Body of pancreas (tissue), 4 donors: ENCODE data around the gene UBE2V1. TPM values are rescaled to one million over a fixed set of nuclear protein-coding genes. Genes with fewer than 3 reads are reported as not detected.

Source experiments
- ATAC-seq: fragments of 150-250 bp; one replicate; pipeline ENCODE4 v1.9.1; 2016
- DNase-seq, 4 donors: peaks; one replicate each; pipeline ENCODE4 v3.0.0-alpha.2; 2019
- H3K27ac ChIP-seq, 4 donors: fragments of 200-600 bp; sonication (generic); 1 replicate in 3 of 4; 2 replicates in 1 of 4; pipeline versions ENCODE4 v1.5.1 to v1.6.1; 2016 to 2019; ENCODE audit warnings: mild to moderate bottlenecking in 1 of 4, mixed read lengths in 1 of 4, moderate library complexity in 1 of 4
- H3K27me3 ChIP-seq, 2 donors: fragments of 200-600 bp; sonication (generic); one replicate each; pipeline ENCODE4 v1.6.0; 2016; ENCODE audit warnings: mild to moderate bottlenecking in 1 of 2
- H3K36me3 ChIP-seq, 2 donors: fragments of 200-600 bp; sonication (generic); replicated peaks in 1 of 2; 2 replicates each; pipeline ENCODE4 v1.5.1; 2016; ENCODE audit warnings: low read depth in 2 of 2; ENCODE audit not compliant: insufficient read depth in 1 of 2
- H3K4me1 ChIP-seq: fragments of 200-600 bp; sonication (generic); one replicate; pipeline ENCODE4 v1.6.0; 2016
- H3K4me3 ChIP-seq, 2 donors: fragments of 200-600 bp; sonication (generic); 1 replicate in 1 of 2; 2 replicates in 1 of 2; pipeline ENCODE4 v1.5.1; 2016 to 2019
- H3K9me3 ChIP-seq, 3 donors: fragments of 200-600 bp; sonication (generic); 1 replicate in 2 of 3; 2 replicates in 1 of 3; pipeline ENCODE4 v1.5.1; 2016
- POLR2A ChIP-seq, 3 donors: fragments of 450-650 bp; IDR thresholded peaks; one replicate each; pipeline ENCODE4 v1.6.1; 2016; ENCODE audit warnings: antibody characterized with exemption in 3 of 3, mild to moderate bottlenecking in 2 of 3
- WGBS, 2 donors: methylation state at CpG; one replicate each; pipeline ENCODE4 v1.1.5; 2017; 5-methylcytosine and 5-hydroxymethylcytosine counted together
- intact Hi-C: fragments of 100-400 bp; cut with DNase I; formaldehyde crosslinking; loops from one replicate; pipeline ENCODE4 v1.15.1; 2023
- total RNA-seq, 2 donors: library from RNA; depleted of rRNA; stranded (reverse); fragments of >200 nt; gene quantifications; one replicate each; pipeline ENCODE4 v1.1.0, GENCODE V29; 2016
- TF ChIP-seq, protein P1 (sequence below), 7 experiments: fragments of 450-650 bp in 4 of 7; fragments of 200-600 bp in 3 of 7; sonication (generic) in 3 of 7; IDR thresholded peaks; one replicate each; pipeline ENCODE4 v1.5.1; 2016 to 2019; ENCODE audit warnings: antibody characterized with exemption in 7 of 7

UBE2V1 gene
- total RNA-seq, 2 donors from 2014 or later, result 42.0 to 43.8 TPM

DNA sequence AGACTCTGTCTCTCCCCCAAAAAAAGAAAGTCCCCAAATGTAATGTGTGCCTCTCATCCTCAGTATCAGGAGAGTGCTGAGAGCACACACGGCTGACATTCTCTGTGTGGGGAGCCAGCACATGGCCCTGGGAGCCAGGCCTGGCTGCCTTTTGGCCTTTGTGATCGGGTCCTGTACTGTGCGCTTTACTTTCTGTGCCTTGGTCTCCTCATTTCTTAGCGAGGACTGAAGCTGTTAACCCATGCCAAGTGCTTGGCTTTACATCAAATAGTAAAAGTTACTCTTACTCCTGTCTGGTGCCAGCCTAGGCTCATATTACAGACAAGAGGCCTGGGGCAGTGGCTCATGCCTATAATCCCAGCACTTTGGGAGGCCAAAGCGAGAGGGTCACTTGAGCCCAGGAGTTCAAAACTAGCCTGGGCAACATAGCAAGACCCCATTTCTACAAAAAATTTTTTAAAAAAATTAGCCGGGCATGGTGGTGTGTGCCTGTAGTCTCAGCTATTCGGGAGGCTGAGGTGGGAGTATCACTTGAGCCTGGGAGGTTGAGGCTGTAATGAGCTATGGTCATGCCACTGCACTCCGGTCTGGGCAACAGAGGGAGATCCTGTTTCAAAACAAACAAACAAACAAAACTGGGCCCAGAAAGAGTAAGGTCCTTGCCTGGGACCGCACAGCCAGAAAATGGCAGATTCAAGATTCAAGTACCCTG lies 79.8 kb downstream of the UBE2V1 start:
- no peak for ATAC-seq
- H3K4me1 ChIP-seq, result no peaks in the 10 kb centered on the region
- TF ChIP-seq, protein P1, sequence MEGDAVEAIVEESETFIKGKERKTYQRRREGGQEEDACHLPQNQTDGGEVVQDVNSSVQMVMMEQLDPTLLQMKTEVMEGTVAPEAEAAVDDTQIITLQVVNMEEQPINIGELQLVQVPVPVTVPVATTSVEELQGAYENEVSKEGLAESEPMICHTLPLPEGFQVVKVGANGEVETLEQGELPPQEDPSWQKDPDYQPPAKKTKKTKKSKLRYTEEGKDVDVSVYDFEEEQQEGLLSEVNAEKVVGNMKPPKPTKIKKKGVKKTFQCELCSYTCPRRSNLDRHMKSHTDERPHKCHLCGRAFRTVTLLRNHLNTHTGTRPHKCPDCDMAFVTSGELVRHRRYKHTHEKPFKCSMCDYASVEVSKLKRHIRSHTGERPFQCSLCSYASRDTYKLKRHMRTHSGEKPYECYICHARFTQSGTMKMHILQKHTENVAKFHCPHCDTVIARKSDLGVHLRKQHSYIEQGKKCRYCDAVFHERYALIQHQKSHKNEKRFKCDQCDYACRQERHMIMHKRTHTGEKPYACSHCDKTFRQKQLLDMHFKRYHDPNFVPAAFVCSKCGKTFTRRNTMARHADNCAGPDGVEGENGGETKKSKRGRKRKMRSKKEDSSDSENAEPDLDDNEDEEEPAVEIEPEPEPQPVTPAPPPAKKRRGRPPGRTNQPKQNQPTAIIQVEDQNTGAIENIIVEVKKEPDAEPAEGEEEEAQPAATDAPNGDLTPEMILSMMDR (IDR thresholded peaks at IDR 0.05), result no peak
- TF ChIP-seq POLR2A (IDR thresholded peaks at IDR 0.05), result no peak
- no peaks in the 10 kb centered on the region for H3K9me3 ChIP-seq
- DNase-seq, result no peak
- no peaks in the 10 kb centered on the region for H3K36me3 ChIP-seq
- no peaks in the 10 kb centered on the region for H3K27me3 ChIP-seq
- H3K4me3 ChIP-seq, result no peak overlapping the region
- H3K27ac ChIP-seq, result peak overlapping the region in 1 of 4 donors; percentile 29
- intact Hi-C loops, result no loop called here
- 90 to 92% methylated on average over 9 of the region's 9 CpGs for WGBS, 2 donors

Other genes starting within 250 kb of the UBE2V1 start
- 1 to 10 TPM; 3.9 to 7.3 TPM for gene SPATA2, start 197.6 kb downstream of the UBE2V1 start, total RNA-seq
- 100 to 1,000 TPM in 1 of 2 donors, 10 to 100 TPM in 1; 82.0 to 181 TPM for gene RNF114, start 176.8 kb downstream of the UBE2V1 start, total RNA-seq
- gene SNAI1, start 130.2 kb downstream of the UBE2V1 start, total RNA-seq, result 1 to 10 TPM in 1 of 2 donors, under 1 TPM in 1; 0.78 to 3.3 TPM
- 1 to 10 TPM; 9.1 to 9.6 TPM for gene PEDS1, start 40.6 kb upstream of the UBE2V1 start, total RNA-seq
- gene CEBPB, start 77.7 kb upstream of the UBE2V1 start, total RNA-seq, result 100 to 1,000 TPM in 1 of 2 donors, 10 to 100 TPM in 1; 47.7 to 104 TPM